OCI-LY7 (cell line): Measurements from ENCODE around the gene FBXL16.

Experiments used
- CTCF ChIP-seq: fragments of 200-600 bp; sonication (generic); conservative IDR thresholded peaks from 2 replicates; pipeline ENCODE4 v1.5.1; 2014; ENCODE audit warnings: mild to moderate bottlenecking, antibody characterized with exemption, low read length, moderate library complexity, mixed read lengths
- EZH2phosphoT487 ChIP-seq: fragments of 200-600 bp; sonication (generic); IDR thresholded peaks from 2 replicates; pipeline ENCODE4 v1.6.1; 2018; ENCODE audit warnings: low read depth, borderline replicate concordance, mild to moderate bottlenecking, mixed run types, antibody characterized with exemption, low read length, moderate library complexity, mixed read lengths

GRCh38 chr16:751152-752006, 45.8 kb upstream of the FBXL16 start:
- no peak for TF ChIP-seq CTCF
- TF ChIP-seq EZH2phosphoT487: no peak
